RWPE1 (cell line): ENCODE results near the gene KRTAP5-8.

Source experiments
- CTCF ChIA-PET: fragments of 350-600 bp; sonication (Branson Sonifier 250); formaldehyde crosslinking; extraction: SDS; loops from one replicate; lab custom pipeline; 2021; lab: Yijun Ruan, JAX
- POLR2A ChIA-PET: fragments of 400-600 bp; formaldehyde crosslinking; extraction: SDS; loops from one replicate; lab custom pipeline; 2020; ENCODE audit warnings: antibody characterized with exemption; ENCODE audit not compliant: low non-redundant PET; lab: Yijun Ruan, JAX
- DNase-seq: peaks from one replicate; pipeline ENCODE4 v3.0.0; 2012; ENCODE audit warnings: low spot score
- H3K27ac ChIP-seq: fragments of 450-650 bp; 2 replicates; pipeline ENCODE4 v1.5.1; 2017
- TF ChIP-seq, protein P1 (sequence below): fragments of 450-650 bp; conservative IDR thresholded peaks from 2 replicates; pipeline ENCODE4 v1.5.1; 2017; ENCODE audit warnings: low read depth, mild to moderate bottlenecking

The KRTAP5-8 gene

DNA sequence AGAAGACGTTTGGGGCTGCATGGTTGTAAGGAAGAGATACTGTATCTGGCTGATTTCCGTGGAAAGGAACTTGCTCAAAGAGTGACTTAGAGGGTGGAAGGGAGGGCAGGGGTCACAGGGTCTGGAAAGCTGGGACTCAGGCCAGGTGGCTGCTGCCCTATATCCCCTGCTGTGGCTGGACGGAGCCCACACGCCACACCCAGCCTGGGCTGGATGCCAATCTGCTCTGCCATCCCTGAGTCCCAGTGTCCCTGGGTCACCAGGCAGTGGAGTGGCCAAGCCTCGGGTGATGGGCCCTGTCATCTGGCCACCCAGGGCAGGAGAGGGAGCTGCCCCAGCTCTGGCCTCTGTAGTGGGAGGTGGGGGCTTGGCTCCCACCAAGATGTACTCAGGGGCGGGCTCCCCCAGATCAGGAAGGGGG is 37.2 kb upstream of the KRTAP5-8 start:
- H3K27ac ChIP-seq, result no peak overlapping the region; the same call in 1 of the 2 replicates
- ChIA-PET POLR2A (no interaction called here), CTCF (no interaction called here)
- DNase-seq, result no peak
- TF ChIP-seq, protein P1, sequence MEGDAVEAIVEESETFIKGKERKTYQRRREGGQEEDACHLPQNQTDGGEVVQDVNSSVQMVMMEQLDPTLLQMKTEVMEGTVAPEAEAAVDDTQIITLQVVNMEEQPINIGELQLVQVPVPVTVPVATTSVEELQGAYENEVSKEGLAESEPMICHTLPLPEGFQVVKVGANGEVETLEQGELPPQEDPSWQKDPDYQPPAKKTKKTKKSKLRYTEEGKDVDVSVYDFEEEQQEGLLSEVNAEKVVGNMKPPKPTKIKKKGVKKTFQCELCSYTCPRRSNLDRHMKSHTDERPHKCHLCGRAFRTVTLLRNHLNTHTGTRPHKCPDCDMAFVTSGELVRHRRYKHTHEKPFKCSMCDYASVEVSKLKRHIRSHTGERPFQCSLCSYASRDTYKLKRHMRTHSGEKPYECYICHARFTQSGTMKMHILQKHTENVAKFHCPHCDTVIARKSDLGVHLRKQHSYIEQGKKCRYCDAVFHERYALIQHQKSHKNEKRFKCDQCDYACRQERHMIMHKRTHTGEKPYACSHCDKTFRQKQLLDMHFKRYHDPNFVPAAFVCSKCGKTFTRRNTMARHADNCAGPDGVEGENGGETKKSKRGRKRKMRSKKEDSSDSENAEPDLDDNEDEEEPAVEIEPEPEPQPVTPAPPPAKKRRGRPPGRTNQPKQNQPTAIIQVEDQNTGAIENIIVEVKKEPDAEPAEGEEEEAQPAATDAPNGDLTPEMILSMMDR, result no peak

DNA sequence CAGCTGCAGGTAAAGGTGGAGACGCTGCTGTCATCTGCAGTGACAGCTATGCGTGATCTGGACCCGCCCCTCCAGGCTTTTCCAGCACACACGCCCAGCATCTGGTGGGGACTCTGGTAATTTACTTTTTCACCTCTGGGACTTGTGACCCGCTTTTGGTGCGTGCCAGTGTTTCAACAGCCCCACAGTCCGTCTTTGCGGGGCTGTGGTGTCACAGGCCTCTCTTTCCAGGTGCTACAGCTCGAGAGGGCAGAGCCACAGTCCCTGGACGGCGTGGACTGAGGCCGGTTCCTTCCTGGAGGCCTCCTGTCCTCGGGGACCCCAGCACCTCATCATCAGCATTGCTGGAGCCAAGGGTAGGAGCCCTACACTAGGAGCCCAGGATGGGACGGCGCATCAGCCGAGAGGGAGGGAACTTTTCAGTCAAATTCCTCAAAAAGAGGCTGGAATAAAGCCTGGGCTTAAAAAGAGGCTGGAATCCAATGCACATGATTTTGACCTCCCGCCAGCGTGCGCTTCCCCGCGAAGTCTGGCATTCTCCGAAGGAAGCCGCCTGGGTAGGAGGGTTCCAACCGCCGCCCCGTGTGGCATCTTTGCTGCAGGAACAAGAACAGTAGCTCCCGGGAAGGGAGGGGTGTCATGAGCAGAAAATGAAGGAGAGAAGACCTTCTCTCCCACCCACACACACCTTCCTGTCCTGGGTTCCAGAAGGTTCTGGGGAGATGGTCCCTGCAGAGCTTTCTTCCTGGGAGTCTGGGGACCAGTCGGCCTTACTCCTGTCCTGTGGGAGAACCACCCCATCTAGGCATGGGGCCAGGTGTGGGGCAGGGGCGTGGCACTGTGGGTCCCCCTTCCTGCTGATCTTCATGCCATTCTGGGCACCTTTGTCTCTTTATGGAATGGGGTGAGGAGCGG is 36.5 kb upstream of the KRTAP5-8 start:
- POLR2A ChIA-PET, result no interaction called here
- no peak for DNase-seq
- TF ChIP-seq, protein P1, result no peak
- CTCF ChIA-PET, result no interaction called here
- H3K27ac ChIP-seq, result no peak overlapping the region; the same call in 1 of the 2 replicates

DNA sequence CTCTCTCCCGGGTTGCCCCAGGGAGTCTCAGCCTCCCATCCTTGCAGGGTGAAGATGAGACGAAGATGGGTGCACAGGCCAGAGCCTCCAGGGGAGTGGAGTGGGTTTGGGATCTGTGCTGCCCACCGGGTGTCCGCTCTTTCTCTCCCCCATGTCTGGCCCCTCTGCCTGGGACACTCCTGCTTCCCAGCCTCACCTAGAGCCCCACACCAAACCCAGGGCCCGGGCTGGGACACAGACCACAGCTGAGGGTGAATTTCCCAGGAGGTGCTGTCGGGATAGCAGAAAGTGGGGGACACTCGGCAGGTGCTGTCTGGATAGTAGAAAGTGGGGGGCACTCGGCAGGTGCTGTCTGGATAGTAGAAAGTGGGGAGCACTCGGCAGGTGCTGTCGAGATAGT is 35.8 kb upstream of the KRTAP5-8 start:
- POLR2A ChIA-PET, result no interaction called here

DNA sequence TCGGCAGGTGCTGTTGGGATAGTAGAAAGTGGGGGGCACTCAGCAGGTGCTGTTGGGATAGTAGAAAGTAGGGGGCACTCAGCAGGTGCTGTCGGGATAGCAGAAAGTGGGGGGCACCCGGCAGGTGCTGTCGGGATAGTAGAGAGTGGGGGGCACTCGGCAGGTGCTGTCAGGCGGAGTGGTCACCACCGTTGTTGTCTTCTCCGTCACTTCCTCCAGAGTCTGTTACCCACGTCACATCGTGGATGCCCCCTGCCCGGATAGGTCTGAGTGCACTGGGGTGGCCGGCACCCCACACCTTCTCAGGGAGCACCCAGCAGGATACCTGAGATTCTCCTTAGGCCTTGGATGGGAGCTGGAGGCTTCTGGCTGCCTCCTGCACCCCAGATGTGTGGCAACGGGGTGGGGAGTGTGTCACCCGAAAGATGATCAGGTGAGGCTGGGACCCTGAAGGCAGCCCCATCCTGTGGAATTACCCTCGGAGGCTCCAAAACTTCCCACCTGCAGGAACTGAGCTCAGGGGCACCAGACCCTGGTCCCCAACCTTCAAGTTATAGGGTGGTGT is 34.9 kb upstream of the KRTAP5-8 start:
- no peak overlapping the region for H3K27ac ChIP-seq
- TF ChIP-seq, protein P1, result no peak
- CTCF ChIA-PET, result no interaction called here
- POLR2A ChIA-PET, result no interaction called here
- no peak for DNase-seq

More for the DNA sequence above, 35.8 kb upstream of the KRTAP5-8 start:
- CTCF ChIA-PET, result no interaction called here
- H3K27ac ChIP-seq, result no peak overlapping the region
- DNase-seq, result no peak
- TF ChIP-seq, protein P1, result no peak

DNA sequence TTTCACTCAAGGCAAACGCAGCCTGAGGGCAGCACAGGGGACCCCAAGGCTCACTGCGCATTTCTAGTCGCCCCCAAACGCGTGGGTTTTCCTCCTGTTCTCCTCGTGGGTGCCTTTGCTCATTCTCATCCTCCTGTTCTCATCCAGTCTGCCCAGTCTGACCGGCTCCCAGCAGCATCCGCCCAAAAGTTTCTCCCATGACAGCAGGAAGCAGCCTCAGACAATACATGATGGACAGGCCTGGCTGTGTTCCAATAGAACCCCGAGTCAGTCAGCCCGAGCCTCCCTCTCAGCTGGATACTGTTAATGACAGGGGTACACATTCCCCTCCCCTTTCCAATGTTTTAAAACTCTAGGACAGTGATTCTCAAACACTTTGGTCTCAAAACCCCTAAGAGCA is 33.3 kb upstream of the KRTAP5-8 start:
- TF ChIP-seq, protein P1, result no peak
- ChIA-PET CTCF (interaction anchor here (0.6 to 0.8 kb wide), 2 partner anchors 29 to 831 kb away, joined by 4 to 5 read pairs; no protein-coding TSS in a partner anchor), POLR2A (no interaction called here)
- no peak overlapping the region for H3K27ac ChIP-seq
- DNase-seq, result no peak

DNA sequence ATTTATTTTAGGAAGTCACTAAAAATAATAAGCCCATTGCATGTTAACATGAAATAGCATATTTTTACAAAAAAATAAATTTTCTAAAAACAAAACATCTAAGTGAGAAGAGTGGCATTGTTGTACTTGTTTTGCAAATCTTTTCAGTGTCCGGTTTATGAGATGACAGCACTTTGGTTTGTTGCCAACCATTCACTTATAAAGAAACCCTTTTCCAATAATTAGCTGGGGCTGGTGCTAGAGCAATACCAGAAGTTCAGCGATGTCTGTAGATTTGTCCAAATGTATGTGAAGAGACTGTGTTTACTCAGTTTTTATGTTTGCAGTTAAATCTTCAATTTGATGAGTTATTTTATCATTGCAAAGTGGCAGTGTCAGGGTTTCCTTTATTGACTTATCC is 32.8 kb upstream of the KRTAP5-8 start:
- no peak for DNase-seq
- no peak overlapping the region for H3K27ac ChIP-seq

More for the DNA sequence above, 32.8 kb upstream of the KRTAP5-8 start:
- TF ChIP-seq, protein P1, result no peak
- CTCF ChIA-PET, result interaction anchor here (0.8 kb wide), 1 partner anchor 30 kb away, joined by 5 read pairs; no protein-coding TSS in a partner anchor
- POLR2A ChIA-PET, result no interaction called here
